Measurements from ENCODE around the gene KLC1. TPM values are rescaled to one million over a fixed set of nuclear protein-coding genes. Genes with fewer than 3 reads are reported as not detected.

KLC1 gene
- total RNA-seq (2021; fragmentation: NEBNext Ultra II Directional; extraction: Animal tissue kit (Norgen Biotek cat#: 25700)) (130 and 134 TPM in 2 replicates), polyA plus RNA-seq (2011; rRNA removed) (84.6 and 123 TPM in 2 replicates), polyA minus RNA-seq (2011; rRNA and poly(A)+ RNA removed) (64.1 and 66.9 TPM in 2 replicates)
- 180 TPM for polyA plus RNA-seq (2011; cell fraction: cytosol; rRNA removed)
- 156 TPM for polyA plus RNA-seq (2011; cell fraction: nucleus; rRNA removed)
- 95.8 to 111 TPM (median 101 TPM) in 4 replicates for polyA plus RNA-seq (2012, experiment 1 of 2)
- polyA plus RNA-seq (2012, experiment 2 of 2) = 24.2 TPM
- 73.2 TPM for polyA plus RNA-seq (2013, experiment 1 of 2)
- polyA plus RNA-seq (2013, experiment 2 of 2) = 65.8 TPM
- 83.5 TPM for polyA minus RNA-seq (2011; cell fraction: cytosol; rRNA and poly(A)+ RNA removed)
- polyA minus RNA-seq (2011; cell fraction: nucleus; rRNA and poly(A)+ RNA removed) = 96.2 TPM
- long read RNA-seq, experiment 1, full-length matches to known transcripts = 2 of 36 reads
- long read RNA-seq, experiment 1, partial matches to known transcripts = 20 of 36 reads
- long read RNA-seq, experiment 1, other reads (novel, unspliced or antisense) = 14 of 36 reads
- long read RNA-seq, experiment 2, partial matches to known transcripts = 3 of 6 reads
- long read RNA-seq, experiment 2, other reads (novel, unspliced or antisense) = 3 of 6 reads

DNA sequence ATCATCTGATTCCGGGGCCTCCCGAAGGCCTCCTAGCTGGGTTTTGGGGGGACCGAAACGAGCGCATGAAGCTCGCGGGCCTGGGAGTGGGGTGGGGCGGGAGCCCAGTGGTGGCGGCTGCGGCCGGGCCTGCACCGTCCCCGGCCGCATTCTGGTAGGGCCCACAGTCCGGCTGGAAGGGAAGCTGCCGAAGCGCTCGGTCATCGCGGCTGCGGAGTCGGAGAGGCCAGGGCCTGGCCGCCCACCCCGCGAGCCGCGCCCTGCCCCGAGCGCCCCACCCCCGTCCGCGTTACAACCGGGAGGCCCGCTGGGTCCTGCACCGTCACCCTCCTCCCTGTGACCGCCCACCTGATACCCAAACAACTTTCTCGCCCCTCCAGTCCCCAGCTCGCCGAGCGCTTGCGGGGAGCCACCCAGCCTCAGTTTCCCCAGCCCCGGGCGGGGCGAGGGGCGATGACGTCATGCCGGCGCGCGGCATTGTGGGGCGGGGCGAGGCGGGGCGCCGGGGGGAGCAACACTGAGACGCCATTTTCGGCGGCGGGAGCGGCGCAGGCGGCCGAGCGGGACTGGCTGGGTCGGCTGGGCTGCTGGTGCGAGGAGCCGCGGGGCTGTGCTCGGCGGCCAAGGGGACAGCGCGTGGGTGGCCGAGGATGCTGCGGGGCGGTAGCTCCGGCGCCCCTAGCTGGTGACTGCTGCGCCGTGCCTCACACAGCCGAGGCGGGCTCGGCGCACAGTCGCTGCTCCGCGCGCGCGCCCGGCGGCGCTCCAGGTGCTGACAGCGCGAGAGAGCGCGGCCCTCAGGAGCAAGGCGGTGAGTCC lies at the start of gene KLC1:
Gene KLC1 (plus strand): TSS at position 528 of the 819 bp plus-strand sequence. CDS start 25,354 bp downstream, outside the sequence.
- peaks cover 7 to 14% of the 10 kb centered on the region in 2 experiments for H4K20me1 ChIP-seq (replicated peaks in 1 of 2; ENCODE audit: control insufficient read depth in 1 of 2, insufficient read depth in 2 of 2, low read length in 2 of 2)
- peak within 1 kb of the TSS; percentile 81 for H4K91ac ChIP-seq (replicated peaks; ENCODE audit: insufficient read length, low read length)
- H3K23ac ChIP-seq (ENCODE audit: insufficient read length) = no peak within 1 kb of the TSS
- H2BK12ac ChIP-seq (ENCODE audit: low read depth, low read length) = no peak within 1 kb of the TSS
- H3K18ac ChIP-seq (ENCODE audit: extremely low read depth, low read length) = peak within 1 kb of the TSS; percentile 78
- WGBS, 2 experiments (ENCODE audit: extremely low coverage in 1 of 2, insufficient coverage in 1 of 2, insufficient read length in 1 of 2, insufficient replicate concordance in 2 of 2, low coverage in 1 of 2, low lambda C conversion rate in 2 of 2, missing lambda C conversion rate in 1 of 2) = 1% methylated on average over 16 of the region's 97 CpGs; no CpG with 5 or more reads in 1 of the 2 experiments
- peak within 1 kb of the TSS; percentile 52 for H3K27ac ChIP-seq (ENCODE audit: low read depth, low read length)
- H2AK5ac ChIP-seq (ENCODE audit: low read depth, low read length) = no peak within 1 kb of the TSS
- H3K4me3 ChIP-seq (ENCODE audit: extremely low read depth in 1 of 4, insufficient read depth in 2 of 4, low read depth in 3 of 4, low read length in 4 of 4) = peak within 1 kb of the TSS; percentile 51 to 92 (median 70)
- DNase-seq (ENCODE audit: low read depth in 1 of 2, low spot score in 2 of 2) = peak in 1 of 2 experiments; percentile 98
- H3K9me3 ChIP-seq (ENCODE audit: insufficient read depth in 2 of 2, low read depth in 1 of 2, low read length in 1 of 2) = no peaks in the 10 kb centered on the region
- H2BK5ac ChIP-seq (ENCODE audit: low read depth, low read length) = peak within 1 kb of the TSS; percentile 90
- ChIA-PET CTCF (ENCODE audit: partially characterized antibody) (no interaction called here), POLR2A (ENCODE audit: partially characterized antibody) (interaction anchor here (0.6 to 2.2 kb wide), 11 partner anchors 10 to 213 kb away, joined by 3 to 8 read pairs (median 4); partner anchors contain the start of gene XRCC3)
- peak within 1 kb of the TSS; percentile 64 for H3K56ac ChIP-seq (replicated peaks; ENCODE audit: insufficient read length, low read depth, low read length)
- peaks cover 13 to 40% of the 10 kb centered on the region in 2 experiments for H3K79me2 ChIP-seq (ENCODE audit: control insufficient read depth in 1 of 2, insufficient read depth in 2 of 2, low read length in 2 of 2)
- no peaks in the 10 kb centered on the region for H3K36me3 ChIP-seq (ENCODE audit: control insufficient read depth in 2 of 4, insufficient read depth in 4 of 4, low read length in 3 of 4)
- H3K9ac ChIP-seq (replicated peaks in 1 of 4; ENCODE audit: extremely low read depth in 1 of 4, low read depth in 3 of 4, low read length in 3 of 4) = peak within 1 kb of the TSS; percentile 71 to 99 (median 86)
- no peak within 1 kb of the TSS for H2BK120ac ChIP-seq (replicated peaks; ENCODE audit: low read depth, low read length)
- H4K8ac ChIP-seq (ENCODE audit: extremely low read depth, insufficient read depth, low read length) = peak within 1 kb of the TSS; percentile 97
- H3K23me2 ChIP-seq (ENCODE audit: low read depth, low read length) = peaks cover 6% of the 10 kb centered on the region; the same call in 1 of the 2 replicates
- H2BK20ac ChIP-seq (ENCODE audit: low read length) = no peak within 1 kb of the TSS
- H3K4ac ChIP-seq (replicated peaks; ENCODE audit: insufficient read length, low read depth, low read length) = peak within 1 kb of the TSS; percentile 44
- H4K5ac ChIP-seq (ENCODE audit: insufficient read length, low read depth, low read length) = peak within 1 kb of the TSS; percentile 57
- no peaks in the 10 kb centered on the region for H3K27me3 ChIP-seq (replicated peaks in 1 of 4; ENCODE audit: control insufficient read depth in 3 of 4, extremely low read depth in 1 of 4, insufficient read depth in 3 of 4, low read length in 3 of 4)
- peaks cover 4% of the 10 kb centered on the region; the same call in 1 of the 2 replicates for H3K79me1 ChIP-seq (ENCODE audit: low read depth, low read length)
- peak within 1 kb of the TSS; percentile 72 to 89 for H3K4me2 ChIP-seq (ENCODE audit: insufficient read depth in 1 of 2, low read depth in 2 of 2, low read length in 2 of 2)
- no peak for FAIRE-seq
- no peak within 1 kb of the TSS for H3K14ac ChIP-seq (ENCODE audit: insufficient read length)
- no peak within 1 kb of the TSS for H2AFZ ChIP-seq (ENCODE audit: low read length)
- H2BK15ac ChIP-seq (ENCODE audit: low read length) = no peak within 1 kb of the TSS
- peaks cover 5 to 18% (median 9%) of the 10 kb centered on the region in 4 experiments for H3K4me1 ChIP-seq (replicated peaks in 1 of 4; ENCODE audit: control insufficient read depth in 3 of 4, insufficient read depth in 4 of 4, low read length in 3 of 4)
- TF ChIP-seq GABPA (IDR thresholded peaks at IDR 0.05; ENCODE audit: borderline replicate concordance, insufficient read depth, low read length) = 0 out of 2 replicates have a peak, but pooled peaks have one; percentile 23
- TF ChIP-seq RBBP5 (IDR thresholded peaks at IDR 0.05; ENCODE audit: borderline replicate concordance, low read depth, low read length) = peak; percentile 79; the same call in 1 of the 2 replicates
- TF ChIP-seq SRF (IDR thresholded peaks at IDR 0.05; ENCODE audit: low read depth, low read length) = peak; percentile 63; the same call in 1 of the 2 replicates
- peak; percentile 91 for TF ChIP-seq ASH2L (IDR thresholded peaks at IDR 0.05; ENCODE audit: low read length)
- TF ChIP-seq POLR2AphosphoS5 (IDR thresholded peaks at IDR 0.05; ENCODE audit: low read depth, low read length) = peak; percentile 88
- TF ChIP-seq CREB1 (IDR thresholded peaks at IDR 0.05) = peak; percentile 96
- TF ChIP-seq, protein P1, sequence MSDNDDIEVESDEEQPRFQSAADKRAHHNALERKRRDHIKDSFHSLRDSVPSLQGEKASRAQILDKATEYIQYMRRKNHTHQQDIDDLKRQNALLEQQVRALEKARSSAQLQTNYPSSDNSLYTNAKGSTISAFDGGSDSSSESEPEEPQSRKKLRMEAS (IDR thresholded peaks at IDR 0.05) = peak; percentile 57; the same call in 1 of the 2 replicates
- no peak for TF ChIP-seq BCL11A (IDR thresholded peaks at IDR 0.05; ENCODE audit: low read depth in 2 of 2, low read length in 2 of 2)
- peak; percentile 52; the same call in 1 of the 2 replicates for TF ChIP-seq JUN (IDR thresholded peaks at IDR 0.05; ENCODE audit: low read depth, low read length)
